Measurements from ENCODE around the gene MIX23.

GRCh38 chr3:122414391-122414790 lies 31.4 kb upstream of the MIX23 start:
- TF ChIP-seq CTCF (IDR thresholded peaks at IDR 0.05) (no peak), POLR2A (IDR thresholded peaks at IDR 0.05) (no peak)
